ENCODE results near the gene COL25A1.

- TF ChIP-seq SP1 (IDR thresholded peaks at IDR 0.05): no peak
- TF ChIP-seq BHLHE40 (IDR thresholded peaks at IDR 0.05; ENCODE audit: borderline replicate concordance): no peak
- no peak for TF ChIP-seq ARNT (IDR thresholded peaks at IDR 0.05)
- TF ChIP-seq HDGF (IDR thresholded peaks at IDR 0.05; ENCODE audit: borderline replicate concordance): no peak
- no peak for TF ChIP-seq LEF1 (IDR thresholded peaks at IDR 0.05; ENCODE audit: borderline replicate concordance)
- TF ChIP-seq FOXM1 (IDR thresholded peaks at IDR 0.05; ENCODE audit: borderline replicate concordance): no peak
- no peak for TF ChIP-seq ELF4 (IDR thresholded peaks at IDR 0.05)
- no peak for TF ChIP-seq SUZ12 (IDR thresholded peaks at IDR 0.05)
- TF ChIP-seq FOXA1 (IDR thresholded peaks at IDR 0.05): no peak
- TF ChIP-seq FOXK2 (IDR thresholded peaks at IDR 0.05): no peak
- no peak for TF ChIP-seq PKNOX1 (IDR thresholded peaks at IDR 0.05)
Measured at GRCh38 chr4:109079731-109080130, 222.7 kb downstream of the COL25A1 start.
